ENCODE measurements around the gene CDH26. TPM values are rescaled to one million over a fixed set of nuclear protein-coding genes. Genes with fewer than 3 reads are reported as not detected.

CDH26 gene
- total and polyA plus RNA-seq, 2 donors (not counting 3 experiments of a cell fraction or from before 2014, with no cell fraction given) = 0.01 TPM; not detected in 1

- Histone ChIP-seq H3K79me2 (ENCODE audit: control insufficient read depth, insufficient read depth, low read length) (no peaks in the 10 kb centered on the region), H3K4me3 (replicated peaks in 1 of 3; ENCODE audit: insufficient read depth in 1 of 3, low read depth in 1 of 3, low read length in 3 of 3) (no peak overlapping the region), H3K4me2 (ENCODE audit: insufficient read depth, low read length) (no peak overlapping the region), H3K27ac (ENCODE audit: insufficient read depth, low read depth, low read length) (no peak overlapping the region), H3K27me3 (ENCODE audit: control insufficient read depth in 2 of 2, insufficient read depth in 2 of 2, low read length in 2 of 2) (no peaks in the 10 kb centered on the region), H4K20me1 (replicated peaks; ENCODE audit: control insufficient read depth, extremely low read depth, insufficient read depth, low read length) (no peaks in the 10 kb centered on the region), H3K9me3 (replicated peaks; ENCODE audit: control insufficient read depth, insufficient read depth, low read length) (peaks cover 2% of the 10 kb centered on the region), H3K36me3 (ENCODE audit: control insufficient read depth in 2 of 2, extremely low read depth in 1 of 2, insufficient read depth in 2 of 2, low read length in 2 of 2) (no peaks in the 10 kb centered on the region), H3K9me1 (replicated peaks; ENCODE audit: control insufficient read depth, extremely low read depth, insufficient read depth, low read length) (no peaks in the 10 kb centered on the region), H3K9ac (replicated peaks; ENCODE audit: extremely low read depth, insufficient read depth, low read length) (no peak overlapping the region), H2AFZ (ENCODE audit: low read depth, low read length) (no peak overlapping the region), H3K4me1 (ENCODE audit: control insufficient read depth, extremely low read depth, insufficient read depth, low read length) (no peaks in the 10 kb centered on the region)
- FAIRE-seq (no peak), DNase-seq (ENCODE audit: low read depth, low spot score) (no peak)
- TF ChIP-seq POLR2AphosphoS5 (IDR thresholded peaks at IDR 0.05; ENCODE audit: insufficient read depth, low read depth, low read length) (no peak), POLR2A (IDR thresholded peaks at IDR 0.05; ENCODE audit: low read depth, low read length) (no peak), JUN (IDR thresholded peaks at IDR 0.05; ENCODE audit: borderline replicate concordance, insufficient read depth, insufficient read length, low read depth) (no peak), GATA2 (IDR thresholded peaks at IDR 0.05; ENCODE audit: insufficient read depth, insufficient read length, low read depth, low read length) (no peak), CTCF (IDR thresholded peaks at IDR 0.05; ENCODE audit: extremely low read depth in 1 of 2, insufficient read depth in 1 of 2, low read depth in 1 of 2, low read length in 2 of 2) (no peak), MAX (IDR thresholded peaks at IDR 0.05; ENCODE audit: insufficient read depth, insufficient read length) (no peak)
- BruUV-seq (replicated peaks) = no TSS peak
- ChIA-PET POLR2A (no interaction called here), CTCF (no interaction called here)
- dilution Hi-C loops (cut with MboI; ENCODE audit: extremely low pct_ligation_motif_present, low sequenced_read_pairs) (no loop called here), intact Hi-C loops (cut with micrococcal nuclease) (no loop called here)
These were observed 104.8 kb downstream of the CDH26 start for GRCh38 chr20:60063048-60063451.

All from endothelial cell of umbilical vein (primary cell).